Panc1 (cell line): ENCODE results near the gene USP44.

Source experiments
- POLR2AphosphoS5 ChIP-seq: IDR thresholded peaks from 2 replicates; pipeline ENCODE4 v1.6.1; 2012; ENCODE audit warnings: mild to moderate bottlenecking, low read depth, low read length, moderate library complexity
- TF ChIP-seq, protein P1 (sequence below): fragments of 450-650 bp; IDR thresholded peaks from 2 replicates; pipeline ENCODE4 v1.5.1; 2017; ENCODE audit warnings: mild to moderate bottlenecking
- TF ChIP-seq, protein P2 (sequence below), 2 experiments: IDR thresholded peaks; 2 replicates each; pipeline ENCODE4 v1.6.1; 2011 to 2012; ENCODE audit warnings: low read depth in 2 of 2, control low read depth in 1 of 2, low read length in 1 of 2, mild to moderate bottlenecking in 1 of 2, moderate library complexity in 1 of 2; ENCODE audit not compliant: insufficient read depth in 1 of 2

DNA sequence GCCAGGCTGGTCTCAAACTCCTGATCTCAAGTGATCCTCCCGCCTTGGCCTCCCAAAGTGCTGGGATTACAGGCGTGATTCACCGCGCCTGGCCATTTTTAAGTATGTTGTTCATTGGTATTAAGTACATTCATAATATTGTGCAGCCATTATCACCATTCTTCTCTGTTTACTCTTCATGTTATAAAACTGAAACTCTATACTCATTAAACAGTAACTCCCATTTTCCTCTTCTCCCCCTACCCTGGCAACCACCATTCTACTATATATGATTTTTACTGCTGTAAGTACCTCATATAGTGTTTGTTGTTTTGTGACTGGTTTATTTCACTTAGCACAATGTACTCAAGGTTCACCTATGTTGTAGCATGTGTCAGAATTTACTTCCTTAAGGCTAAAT, 54.2 kb downstream of the USP44 start:
- TF ChIP-seq, protein P1, sequence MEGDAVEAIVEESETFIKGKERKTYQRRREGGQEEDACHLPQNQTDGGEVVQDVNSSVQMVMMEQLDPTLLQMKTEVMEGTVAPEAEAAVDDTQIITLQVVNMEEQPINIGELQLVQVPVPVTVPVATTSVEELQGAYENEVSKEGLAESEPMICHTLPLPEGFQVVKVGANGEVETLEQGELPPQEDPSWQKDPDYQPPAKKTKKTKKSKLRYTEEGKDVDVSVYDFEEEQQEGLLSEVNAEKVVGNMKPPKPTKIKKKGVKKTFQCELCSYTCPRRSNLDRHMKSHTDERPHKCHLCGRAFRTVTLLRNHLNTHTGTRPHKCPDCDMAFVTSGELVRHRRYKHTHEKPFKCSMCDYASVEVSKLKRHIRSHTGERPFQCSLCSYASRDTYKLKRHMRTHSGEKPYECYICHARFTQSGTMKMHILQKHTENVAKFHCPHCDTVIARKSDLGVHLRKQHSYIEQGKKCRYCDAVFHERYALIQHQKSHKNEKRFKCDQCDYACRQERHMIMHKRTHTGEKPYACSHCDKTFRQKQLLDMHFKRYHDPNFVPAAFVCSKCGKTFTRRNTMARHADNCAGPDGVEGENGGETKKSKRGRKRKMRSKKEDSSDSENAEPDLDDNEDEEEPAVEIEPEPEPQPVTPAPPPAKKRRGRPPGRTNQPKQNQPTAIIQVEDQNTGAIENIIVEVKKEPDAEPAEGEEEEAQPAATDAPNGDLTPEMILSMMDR = no peak
- TF ChIP-seq POLR2AphosphoS5 = no peak
- TF ChIP-seq, protein P2, sequence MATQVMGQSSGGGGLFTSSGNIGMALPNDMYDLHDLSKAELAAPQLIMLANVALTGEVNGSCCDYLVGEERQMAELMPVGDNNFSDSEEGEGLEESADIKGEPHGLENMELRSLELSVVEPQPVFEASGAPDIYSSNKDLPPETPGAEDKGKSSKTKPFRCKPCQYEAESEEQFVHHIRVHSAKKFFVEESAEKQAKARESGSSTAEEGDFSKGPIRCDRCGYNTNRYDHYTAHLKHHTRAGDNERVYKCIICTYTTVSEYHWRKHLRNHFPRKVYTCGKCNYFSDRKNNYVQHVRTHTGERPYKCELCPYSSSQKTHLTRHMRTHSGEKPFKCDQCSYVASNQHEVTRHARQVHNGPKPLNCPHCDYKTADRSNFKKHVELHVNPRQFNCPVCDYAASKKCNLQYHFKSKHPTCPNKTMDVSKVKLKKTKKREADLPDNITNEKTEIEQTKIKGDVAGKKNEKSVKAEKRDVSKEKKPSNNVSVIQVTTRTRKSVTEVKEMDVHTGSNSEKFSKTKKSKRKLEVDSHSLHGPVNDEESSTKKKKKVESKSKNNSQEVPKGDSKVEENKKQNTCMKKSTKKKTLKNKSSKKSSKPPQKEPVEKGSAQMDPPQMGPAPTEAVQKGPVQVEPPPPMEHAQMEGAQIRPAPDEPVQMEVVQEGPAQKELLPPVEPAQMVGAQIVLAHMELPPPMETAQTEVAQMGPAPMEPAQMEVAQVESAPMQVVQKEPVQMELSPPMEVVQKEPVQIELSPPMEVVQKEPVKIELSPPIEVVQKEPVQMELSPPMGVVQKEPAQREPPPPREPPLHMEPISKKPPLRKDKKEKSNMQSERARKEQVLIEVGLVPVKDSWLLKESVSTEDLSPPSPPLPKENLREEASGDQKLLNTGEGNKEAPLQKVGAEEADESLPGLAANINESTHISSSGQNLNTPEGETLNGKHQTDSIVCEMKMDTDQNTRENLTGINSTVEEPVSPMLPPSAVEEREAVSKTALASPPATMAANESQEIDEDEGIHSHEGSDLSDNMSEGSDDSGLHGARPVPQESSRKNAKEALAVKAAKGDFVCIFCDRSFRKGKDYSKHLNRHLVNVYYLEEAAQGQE (IDR thresholded peaks at IDR 0.05; ENCODE audit: insufficient read depth in 1 of 2, low read depth in 2 of 2, low read length in 1 of 2) = no peak
